GM12873 (cell line): ENCODE measurements around the gene TENM4.

Experiments used
- TF ChIP-seq, protein P1 (sequence below): IDR thresholded peaks from 2 replicates; pipeline ENCODE4 v1.5.1; 2012; ENCODE audit warnings: low read depth, mild to moderate bottlenecking, moderate library complexity, low read length, control low read depth; ENCODE audit not compliant: insufficient read depth; ENCODE audit errors: missing control alignments

The TENM4 gene

GRCh38 chr11:79122759-79123158 is 318.1 kb downstream of the TENM4 start:
- TF ChIP-seq, protein P1, sequence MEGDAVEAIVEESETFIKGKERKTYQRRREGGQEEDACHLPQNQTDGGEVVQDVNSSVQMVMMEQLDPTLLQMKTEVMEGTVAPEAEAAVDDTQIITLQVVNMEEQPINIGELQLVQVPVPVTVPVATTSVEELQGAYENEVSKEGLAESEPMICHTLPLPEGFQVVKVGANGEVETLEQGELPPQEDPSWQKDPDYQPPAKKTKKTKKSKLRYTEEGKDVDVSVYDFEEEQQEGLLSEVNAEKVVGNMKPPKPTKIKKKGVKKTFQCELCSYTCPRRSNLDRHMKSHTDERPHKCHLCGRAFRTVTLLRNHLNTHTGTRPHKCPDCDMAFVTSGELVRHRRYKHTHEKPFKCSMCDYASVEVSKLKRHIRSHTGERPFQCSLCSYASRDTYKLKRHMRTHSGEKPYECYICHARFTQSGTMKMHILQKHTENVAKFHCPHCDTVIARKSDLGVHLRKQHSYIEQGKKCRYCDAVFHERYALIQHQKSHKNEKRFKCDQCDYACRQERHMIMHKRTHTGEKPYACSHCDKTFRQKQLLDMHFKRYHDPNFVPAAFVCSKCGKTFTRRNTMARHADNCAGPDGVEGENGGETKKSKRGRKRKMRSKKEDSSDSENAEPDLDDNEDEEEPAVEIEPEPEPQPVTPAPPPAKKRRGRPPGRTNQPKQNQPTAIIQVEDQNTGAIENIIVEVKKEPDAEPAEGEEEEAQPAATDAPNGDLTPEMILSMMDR: no peak

- TF ChIP-seq, protein P1: no peak
Observed at GRCh38 chr11:79121351-79121750, 319.5 kb downstream of the TENM4 start.

GRCh38 chr11:79119491-79120284 is 321.1 kb downstream of the TENM4 start:
- TF ChIP-seq, protein P1: no peak

GRCh38 chr11:79117488-79117887 is 323.3 kb downstream of the TENM4 start:
- TF ChIP-seq, protein P1: no peak

GRCh38 chr11:79116600-79116999 is 324.2 kb downstream of the TENM4 start:
- TF ChIP-seq, protein P1: no peak

- TF ChIP-seq, protein P1: no peak
Observed at GRCh38 chr11:79113054-79113690, 327.7 kb downstream of the TENM4 start.

DNA sequence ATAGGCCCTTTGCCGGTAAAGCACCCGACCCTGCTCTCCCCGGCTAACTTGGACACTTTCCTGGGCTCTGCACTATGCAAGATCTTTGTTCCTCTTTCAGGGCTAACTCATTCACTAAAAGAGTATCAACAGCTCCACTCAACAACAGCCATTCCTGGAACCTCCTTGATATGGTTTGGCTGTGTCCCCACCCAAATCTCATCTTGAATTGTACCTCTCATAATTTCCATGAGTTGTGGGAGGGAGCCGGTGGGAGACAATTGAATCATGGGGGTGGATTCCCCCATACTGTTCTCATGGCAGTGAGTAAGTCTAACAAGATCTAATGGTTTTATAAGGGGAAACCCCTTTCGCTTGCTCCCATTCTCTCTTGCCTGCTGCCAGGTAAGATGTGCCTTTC is 330.0 kb downstream of the TENM4 start:
- TF ChIP-seq, protein P1: no peak
